GM18507 (cell line): Measurements from ENCODE around the gene CCDC93.
A peak's percentile ranks its signal among the peaks of the same experiment; 100 is the strongest.
"Not testable (repeated sequence)": the region's sequence is repeated elsewhere in the genome, so short reads cannot be mapped to it uniquely, and the experiment has no call there.

Experiments
- DNase-seq: peaks from one replicate; pipeline ENCODE4 v3.0.0; 2011; ENCODE audit warnings: low read depth; ENCODE audit not compliant: insufficient read length; ENCODE audit errors: extremely low spot score
- FAIRE-seq: peaks from 2 replicates; lab custom pipeline; 2011; peaks lifted over from hg19 to GRCh38; lab: Jason Lieb, UNC

The CCDC93 gene

DNA sequence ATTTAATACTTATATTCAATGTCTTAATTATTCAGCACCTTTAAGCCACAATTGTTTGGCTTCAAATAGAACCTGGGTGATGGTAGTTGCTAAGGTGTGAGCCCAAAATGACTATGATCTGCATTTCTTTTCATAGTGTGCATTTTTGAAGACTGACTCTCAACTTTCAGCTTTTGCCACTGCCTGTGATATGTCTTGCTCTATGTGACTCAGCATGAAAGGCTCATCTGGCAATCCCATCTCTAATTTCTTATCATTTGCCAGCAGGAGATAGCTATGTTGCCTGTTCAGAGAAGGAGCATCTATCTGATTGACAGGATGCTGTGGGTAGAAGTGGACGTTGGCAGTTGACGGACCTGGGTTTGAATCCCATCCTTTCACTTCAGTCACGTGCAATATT lies 34.5 kb upstream of the CCDC93 start:
- DNase-seq (no peak), FAIRE-seq (no peak)

GRCh38 chr2:118047380-118047826 lies 33.5 kb upstream of the CCDC93 start:
- FAIRE-seq (no peak), DNase-seq (no peak)

DNA sequence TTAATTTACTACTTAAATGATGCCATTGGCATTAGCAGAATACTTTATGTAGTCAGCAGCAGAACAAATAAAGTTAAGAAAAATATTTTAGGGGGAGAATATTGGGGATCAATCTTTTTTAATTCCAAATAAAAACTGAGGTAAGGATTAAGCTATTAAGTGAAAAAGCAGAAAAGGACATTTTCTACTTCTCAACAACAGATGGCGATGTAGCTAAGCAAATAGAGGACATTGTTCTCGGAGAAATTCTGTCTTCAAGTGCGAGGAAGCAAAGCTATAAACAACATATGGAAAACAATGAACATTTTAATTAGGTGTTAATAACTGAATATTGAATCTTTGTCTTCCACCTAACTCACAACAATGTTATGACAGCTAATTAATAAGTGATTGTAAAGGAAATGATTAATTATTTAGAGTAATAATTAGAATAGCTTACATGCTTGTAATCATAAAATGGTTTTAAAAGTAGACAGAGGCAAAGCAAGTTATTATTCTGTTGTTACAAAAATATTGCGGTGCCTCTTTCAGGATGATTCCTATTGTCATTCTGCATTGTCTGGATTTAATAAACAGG lies 32.9 kb upstream of the CCDC93 start:
- DNase-seq, result peak; percentile 9
- FAIRE-seq, result peak; percentile 81

DNA sequence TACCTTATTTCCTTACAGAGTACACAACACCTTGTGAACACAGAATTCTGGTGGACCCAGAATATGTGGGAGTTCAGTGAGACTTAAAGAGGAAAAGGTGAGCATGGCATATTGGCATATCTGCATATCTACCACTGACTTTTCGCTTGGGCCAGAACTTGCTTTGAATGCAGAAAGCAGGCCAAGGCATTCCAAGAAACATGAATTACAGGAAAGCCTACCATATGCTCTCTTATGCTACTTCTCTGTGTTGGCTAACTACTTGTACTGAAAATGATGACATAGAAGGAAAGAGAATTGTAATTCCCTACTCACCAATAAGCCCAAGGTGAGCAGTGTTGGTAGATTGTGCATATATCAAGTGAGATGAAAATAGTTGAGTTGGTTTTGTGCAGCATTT lies 31.4 kb upstream of the CCDC93 start:
- no peak for FAIRE-seq
- DNase-seq, result no peak

DNA sequence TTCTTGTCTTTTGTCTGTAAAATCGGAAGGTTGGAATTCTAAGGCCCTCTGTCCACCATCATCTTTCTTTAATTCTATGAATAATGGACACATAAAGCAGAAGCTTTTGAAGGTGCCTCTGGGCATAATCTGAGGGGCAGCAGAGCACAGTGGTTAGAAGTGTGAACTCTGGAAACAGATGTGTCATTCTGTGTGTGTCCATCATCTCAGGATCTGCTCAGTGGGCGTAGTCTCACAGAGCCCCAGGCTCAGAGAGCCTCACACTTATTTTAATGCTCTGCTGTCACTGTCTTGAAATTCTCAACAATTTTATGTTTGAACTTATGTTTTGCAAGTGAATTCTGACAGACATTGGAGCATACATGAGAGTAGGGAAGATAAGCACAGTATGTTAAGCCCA lies 31.0 kb upstream of the CCDC93 start:
- FAIRE-seq, result no peak
- DNase-seq, result no peak

GRCh38 chr2:118044103-118044716 lies 30.3 kb upstream of the CCDC93 start:
- DNase-seq, result no peak
- no peak for FAIRE-seq

DNA sequence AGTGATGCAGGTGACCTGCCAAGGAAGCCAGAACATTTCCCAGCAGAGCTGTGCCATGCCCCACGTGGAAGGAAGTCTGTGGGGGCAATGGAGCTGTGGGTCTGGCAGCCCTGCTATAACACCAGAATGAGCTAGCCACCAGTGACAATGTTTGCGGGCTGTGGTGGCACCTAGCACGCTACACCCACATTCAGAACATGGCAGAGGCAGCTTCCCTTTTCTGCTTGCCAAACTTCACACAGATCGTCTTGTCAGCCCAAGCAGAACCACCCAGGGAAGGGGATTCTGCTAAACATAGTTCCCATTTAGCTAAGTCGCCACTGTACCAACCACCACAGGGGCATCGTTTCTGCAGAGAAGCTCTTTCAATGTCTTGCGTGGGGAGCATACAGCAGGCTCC lies 27.0 kb upstream of the CCDC93 start:
- no peak for DNase-seq
- FAIRE-seq, result no peak

DNA sequence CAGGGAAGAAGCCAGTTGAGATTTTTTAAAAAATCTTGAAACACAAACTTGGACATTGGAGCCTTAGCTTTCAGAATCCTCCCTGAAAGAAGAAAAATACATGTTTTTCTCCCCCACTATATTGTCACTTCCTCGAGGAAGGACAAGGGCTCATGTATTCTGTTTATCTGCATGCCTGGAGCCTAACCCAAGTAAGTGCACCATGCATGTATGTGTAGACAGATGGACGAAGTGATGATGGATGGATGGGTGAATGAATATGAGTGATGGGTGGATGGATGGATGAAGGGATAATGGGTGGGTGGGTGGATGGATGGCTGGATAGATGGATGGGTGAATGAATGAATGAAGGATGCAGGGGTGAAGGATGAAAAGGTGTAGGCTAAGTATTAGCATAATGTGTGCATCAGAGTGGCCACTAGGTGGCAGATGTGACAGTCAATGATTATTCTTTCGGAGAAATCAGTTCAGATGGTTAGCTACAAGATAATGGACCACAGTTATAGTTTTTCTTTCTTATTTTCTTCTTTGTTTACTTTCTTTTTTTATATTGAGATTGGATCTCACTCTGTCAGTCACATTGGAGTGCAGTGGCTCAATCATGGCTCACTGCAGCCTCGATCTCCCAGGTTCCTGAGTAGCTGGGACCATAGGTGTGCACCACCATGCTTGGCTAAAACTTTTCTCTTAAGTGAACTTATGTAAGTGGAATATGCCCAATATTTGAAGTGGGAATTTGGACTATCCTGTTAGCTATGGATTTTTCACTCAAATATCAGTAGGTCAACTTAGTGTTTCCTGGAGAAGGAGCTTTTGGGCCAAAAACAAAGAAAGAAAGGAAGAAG lies 18.5 kb upstream of the CCDC93 start:
- DNase-seq (no peak), FAIRE-seq (peak; percentile 82)

GRCh38 chr2:118031566-118031965 lies 17.7 kb upstream of the CCDC93 start:
- FAIRE-seq (peak; percentile 15), DNase-seq (no peak)

GRCh38 chr2:118029025-118029424 lies 15.2 kb upstream of the CCDC93 start:
- FAIRE-seq, result no peak
- DNase-seq, result no peak

GRCh38 chr2:118021356-118021755 lies 7.5 kb upstream of the CCDC93 start:
- DNase-seq (no peak), FAIRE-seq (no peak)

GRCh38 chr2:118019821-118020220 lies 6.0 kb upstream of the CCDC93 start:
- FAIRE-seq, result no peak
- no peak for DNase-seq

GRCh38 chr2:118016911-118017310 lies 3.0 kb upstream of the CCDC93 start:
- DNase-seq (no peak), FAIRE-seq (no peak)

DNA sequence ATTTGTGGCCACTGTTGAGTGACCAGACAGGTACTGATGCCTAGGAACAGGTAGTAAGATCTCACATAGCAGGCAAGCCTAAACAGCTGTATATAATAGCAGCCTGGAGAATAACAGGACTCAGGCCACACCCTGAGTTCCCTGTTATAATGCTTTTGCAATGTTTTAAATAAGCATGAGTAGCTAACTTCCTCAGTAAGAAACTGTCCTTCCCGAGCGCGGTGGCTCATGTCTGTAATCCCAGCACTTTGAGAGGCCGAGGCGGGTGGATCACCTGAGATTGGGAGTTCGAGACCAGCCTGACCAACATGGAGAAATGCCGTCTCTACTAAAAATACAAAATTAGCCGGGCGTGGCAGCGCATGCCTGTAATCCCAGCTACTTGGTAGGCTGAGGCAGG lies 1.9 kb upstream of the CCDC93 start:
- DNase-seq, FAIRE-seq: not testable (repeated sequence)

GRCh38 chr2:118014492-118014824 lies 588 bp upstream of the CCDC93 start:
- FAIRE-seq (no peak), DNase-seq (no peak)

DNA sequence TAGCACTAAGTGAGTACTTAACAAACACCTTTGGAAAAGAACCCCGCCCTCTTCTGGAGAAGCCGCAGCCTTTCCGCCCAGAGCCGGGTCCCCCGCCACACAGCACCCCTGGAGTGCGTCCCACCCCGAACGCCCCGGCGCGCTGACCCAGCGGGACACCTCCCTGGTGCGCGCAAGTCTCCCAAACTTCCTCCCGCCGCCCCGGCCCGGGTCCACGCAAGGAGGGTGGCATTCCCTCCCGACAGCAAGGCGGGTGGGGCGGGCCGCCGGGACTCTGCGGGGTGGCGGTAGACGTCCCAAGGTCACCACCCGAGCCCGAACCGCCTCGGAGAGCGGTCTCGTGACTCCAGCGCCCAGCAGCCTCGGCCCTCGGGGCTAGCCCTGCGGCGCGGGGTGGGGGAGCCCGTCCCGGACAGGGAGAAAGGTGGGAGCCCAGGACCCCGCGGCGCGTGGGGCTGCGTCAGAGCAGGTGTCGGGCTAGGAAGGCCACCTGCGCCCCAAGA lies 598 bp downstream of the CCDC93 start:
- FAIRE-seq (no peak), DNase-seq (peak; percentile 20)

DNA sequence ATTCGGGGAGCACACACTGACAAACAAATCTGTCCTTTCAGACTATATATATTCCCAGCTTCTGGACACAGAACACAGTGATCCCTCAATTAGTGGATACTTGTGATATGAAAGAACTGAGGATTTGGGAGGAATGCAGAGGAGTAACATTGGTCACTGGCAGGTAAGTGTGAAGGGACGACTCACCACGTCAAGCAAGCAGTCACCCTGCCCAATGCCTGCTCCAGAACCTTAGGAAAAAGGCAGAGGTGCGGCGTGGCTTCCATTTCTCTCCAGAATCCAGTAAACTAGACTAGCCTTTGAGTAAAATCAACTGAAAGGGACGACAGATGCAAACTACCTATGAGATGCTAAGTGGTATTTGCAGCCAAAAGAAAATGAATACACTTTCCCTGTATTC lies 1.1 kb downstream of the CCDC93 start:
- FAIRE-seq (no peak), DNase-seq (no peak)

DNA sequence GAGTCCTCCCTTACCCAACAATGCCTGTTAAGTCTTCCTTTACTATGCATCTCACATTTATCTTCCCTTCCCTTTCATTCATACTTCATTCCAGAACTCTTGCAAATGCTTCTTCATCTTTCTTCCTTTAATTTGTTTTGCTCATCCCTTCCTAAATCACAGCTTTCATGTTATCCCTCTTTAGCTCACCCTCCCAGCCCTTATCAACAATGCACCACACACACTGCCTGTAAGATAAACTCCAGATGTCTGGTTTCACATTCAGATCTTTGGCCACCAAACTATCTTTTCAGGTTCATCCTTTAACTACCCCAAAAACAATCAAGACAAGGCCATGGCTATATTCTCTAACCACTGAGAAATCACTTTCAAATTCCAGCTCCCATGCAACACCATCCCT lies 3.4 kb downstream of the CCDC93 start:
- FAIRE-seq (no peak), DNase-seq (no peak)

DNA sequence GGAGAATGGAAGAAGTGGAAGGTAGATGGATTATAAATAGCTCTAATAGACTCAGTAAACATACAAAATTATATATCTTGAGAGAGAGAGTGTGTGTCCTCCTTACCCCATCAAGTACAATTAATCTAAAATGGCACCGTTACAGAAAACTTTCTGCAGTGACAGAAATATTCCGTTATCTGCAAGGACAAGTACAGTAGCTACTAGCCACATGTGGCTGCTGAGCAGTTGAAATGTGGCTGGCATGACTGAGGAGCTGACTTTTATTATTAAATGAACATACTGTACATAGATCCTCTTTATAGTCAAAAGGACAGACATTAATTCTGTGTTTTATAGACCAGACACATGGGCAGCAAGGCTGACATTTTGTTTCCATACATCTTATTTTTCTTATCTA lies 7.0 kb downstream of the CCDC93 start:
- DNase-seq, result no peak
- no peak for FAIRE-seq

DNA sequence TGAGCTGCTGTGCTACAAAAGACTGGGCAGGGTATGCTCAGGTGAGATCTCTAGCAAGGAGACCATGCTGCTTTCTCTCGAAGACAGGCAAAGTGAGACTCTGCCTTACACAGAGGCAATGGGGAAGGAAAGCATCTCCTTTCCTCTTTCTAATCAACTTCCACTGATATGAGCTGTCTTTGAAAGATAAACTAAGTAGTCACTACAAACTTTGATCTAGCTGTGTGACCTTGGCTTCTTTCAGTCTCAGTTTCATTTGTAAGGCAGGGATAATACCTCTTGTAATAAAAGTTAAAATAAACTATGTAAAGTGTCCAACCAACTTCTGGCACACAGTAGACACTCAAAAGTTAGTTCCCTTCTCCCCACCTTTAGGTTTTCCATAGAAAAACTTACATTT lies 7.5 kb downstream of the CCDC93 start:
- DNase-seq (no peak), FAIRE-seq (no peak)

DNA sequence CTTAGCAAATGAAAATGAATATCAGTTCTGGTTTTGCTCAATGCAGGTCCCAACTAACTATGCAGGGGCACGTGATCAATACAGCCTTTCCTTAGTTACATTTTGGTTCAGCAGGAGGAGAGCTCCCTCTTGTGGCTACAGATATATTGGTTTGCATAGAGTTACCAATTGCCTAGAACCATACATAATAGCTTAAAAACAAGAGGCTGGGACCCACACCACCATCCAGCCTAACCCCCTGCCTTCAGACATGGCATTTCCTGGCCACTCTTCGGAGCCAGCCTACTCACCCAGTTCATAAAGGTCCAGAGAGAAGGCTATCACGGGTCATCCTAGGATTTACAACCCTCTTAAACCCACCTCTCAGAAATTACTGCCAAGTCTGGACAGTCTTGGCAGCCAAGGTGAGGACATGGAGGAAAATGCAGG lies 10.5 kb downstream of the CCDC93 start:
- FAIRE-seq (peak; percentile 87), DNase-seq (peak; percentile 36)
